PFSK-1 (cell line): ENCODE measurements around the gene SUCLG2.

ENCODE experiments used
- POLR2AphosphoS5 ChIP-seq: IDR thresholded peaks from 2 replicates; pipeline ENCODE4 v1.6.1; 2012; ENCODE audit warnings: low read depth, mild to moderate bottlenecking, control low read depth, low read length, moderate library complexity
- REST ChIP-seq, 2 experiments: IDR thresholded peaks; 2 replicates each; pipeline versions ENCODE4 v1.6.1 to v1.8.0; 2011 to 2012; ENCODE audit warnings: low read depth in 2 of 2, low read length in 2 of 2, control low read depth in 1 of 2, inconsistent platforms in 1 of 2, mild to moderate bottlenecking in 1 of 2, moderate library complexity in 1 of 2; ENCODE audit not compliant: insufficient read depth in 1 of 2
- TAF1 ChIP-seq: IDR thresholded peaks from 2 replicates; pipeline ENCODE4 v1.6.1; 2012; ENCODE audit warnings: low read length, control low read depth, borderline replicate concordance; ENCODE audit not compliant: insufficient read depth

GRCh38 chr3:67472674-67473201 is 181.7 kb downstream of the SUCLG2 start:
- TF ChIP-seq POLR2AphosphoS5 (no peak), TAF1 (no peak), REST (IDR thresholded peaks at IDR 0.05; ENCODE audit: insufficient read depth in 1 of 2, low read depth in 2 of 2, low read length in 2 of 2) (no peak)
